Upper lobe of left lung (tissue), 6 donors: ENCODE data around the gene ZBTB47. TPM values are rescaled to one million over a fixed set of nuclear protein-coding genes. Genes with fewer than 3 reads are reported as not detected.

ENCODE experiments used
- ATAC-seq, 2 donors: fragments of 200-7000 bp; cut with Tn5 transposase; one replicate each; pipeline ENCODE4 v1.9.1; 2022; ENCODE audit warnings: mild to moderate bottlenecking in 2 of 2, moderate library complexity in 2 of 2; ENCODE audit not compliant: low FRiP score in 2 of 2
- DNase-seq, 2 donors: peaks; one replicate each; pipeline ENCODE4 v3.0.0-alpha.2; 2019 to 2020
- H3K27ac ChIP-seq, 4 donors: fragments of 200-600 bp; sonication (generic); one replicate each; pipeline ENCODE4 v1.5.1; 2016 to 2019
- H3K27me3 ChIP-seq, 4 donors: fragments of 200-600 bp; sonication (generic); one replicate each; pipeline ENCODE4 v1.5.1; 2017 to 2019
- H3K36me3 ChIP-seq, 4 donors: fragments of 200-600 bp; sonication (generic); one replicate each; pipeline ENCODE4 v1.5.1; 2016 to 2019
- H3K4me1 ChIP-seq, 4 donors: fragments of 200-600 bp; sonication (generic); one replicate each; pipeline ENCODE4 v1.5.1; 2018 to 2019
- H3K4me3 ChIP-seq, 4 donors: fragments of 200-600 bp; sonication (generic); one replicate each; pipeline ENCODE4 v1.5.1; 2017 to 2019; ENCODE audit warnings: mild to moderate bottlenecking in 2 of 4, moderate library complexity in 1 of 4
- H3K9me3 ChIP-seq, 4 donors: fragments of 200-600 bp; sonication (generic); one replicate each; pipeline ENCODE4 v1.5.1; 2018 to 2019
- CTCF ChIP-seq, 6 experiments: fragments of 450-650 bp in 4 of 6; fragments of 200-600 bp in 2 of 6; sonication (generic) in 2 of 6; IDR thresholded peaks; one replicate each; pipeline ENCODE4 v1.5.1; 2016 to 2019; ENCODE audit warnings: antibody characterized with exemption in 6 of 6
- EP300 ChIP-seq, 4 donors: sonication (generic); formaldehyde crosslinking; IDR thresholded peaks; one replicate each; pipeline ENCODE4 v1.5.1; 2017; ENCODE audit warnings: antibody characterized with exemption in 4 of 4, control low read depth in 2 of 4
- POLR2A ChIP-seq, 4 donors: fragments of 450-650 bp; IDR thresholded peaks; one replicate each; pipeline ENCODE4 v1.5.1; 2016 to 2017; ENCODE audit warnings: antibody characterized with exemption in 4 of 4, mild to moderate bottlenecking in 2 of 4
- POLR2AphosphoS5 ChIP-seq, 2 donors: sonication (generic); formaldehyde crosslinking; IDR thresholded peaks; one replicate each; pipeline ENCODE4 v1.5.1; 2017; ENCODE audit warnings: antibody characterized with exemption in 2 of 2
- WGBS, 2 donors: methylation state at CpG; one replicate each; pipeline ENCODE4 v1.1.5; 2017 to 2018; 5-methylcytosine and 5-hydroxymethylcytosine counted together
- total RNA-seq, 6 donors: library from RNA; depleted of rRNA in 4 of 6; stranded (reverse); fragments of >200 nt in 4 of 6; gene quantifications; one replicate each; pipeline versions ENCODE4 v1.1.0 to v1.2.1, GENCODE V29; 2016 to 2021
- donor health status: DM: no; HTN: no; CAD: no; lungs with moderate emphysema.
- donor health status: DM: no; HTN: yes; CAD: no; lungs with severe emphysema.

ZBTB47 gene
- total RNA-seq: 10 to 100 TPM; 25.1 to 35.8 (median 29.9) TPM

GRCh38 chr3:42653560-42654330, at the start of gene ZBTB47:
Gene ZBTB47, plus strand, starts transcription at chr3:42653697. Its CDS starts 4,659 bp downstream, at chr3:42658356.
- Histone ChIP-seq H3K36me3 (peaks cover 0 to 14% (median 6%) of the 10 kb centered on the region in 4 donors), H3K27ac (peak within 1 kb of the TSS; percentile 81 to 96 (median 92)), H3K4me3 (peak within 1 kb of the TSS; percentile 79 to 85 (median 84)), H3K27me3 (no peaks in the 10 kb centered on the region), H3K4me1 (peaks cover 33 to 48% (median 39%) of the 10 kb centered on the region in 4 donors), H3K9me3 (no peaks in the 10 kb centered on the region)
- peak; percentile 17 to 52 for ATAC-seq
- WGBS, 2 donors: 14 to 26% methylated on average over 3 to 7 of the region's 31 CpGs
- DNase-seq: peak; percentile 81 to 89
- TF ChIP-seq CTCF (IDR thresholded peaks at IDR 0.05): peak in 2 of 6 experiments; percentile 4 to 22
- TF ChIP-seq POLR2AphosphoS5 (IDR thresholded peaks at IDR 0.05): peak in 1 of 2 donors; percentile 29
- TF ChIP-seq POLR2A (IDR thresholded peaks at IDR 0.05): peak in 1 of 4 donors; percentile 21
- TF ChIP-seq EP300 (IDR thresholded peaks at IDR 0.05): no peak

- H3K4me1 ChIP-seq: peaks cover 32 to 64% (median 42%) of the 10 kb centered on the region in 4 donors
- peak overlapping the region in 2 of 4 donors; percentile 14 to 40 for H3K27ac ChIP-seq
- ATAC-seq (no peak), DNase-seq (no peak)
- no peak for TF ChIP-seq POLR2A (IDR thresholded peaks at IDR 0.05)
- peaks cover 0 to 18% (median 6%) of the 10 kb centered on the region in 4 donors for H3K36me3 ChIP-seq
- no peaks in the 10 kb centered on the region for H3K27me3 ChIP-seq
- no peak overlapping the region for H3K4me3 ChIP-seq
- H3K9me3 ChIP-seq: no peaks in the 10 kb centered on the region
- WGBS, 2 donors: 65 to 72% methylated on average over 5 of the region's 5 CpGs
Measured at GRCh38 chr3:42605546-42606173, 47.8 kb upstream of the ZBTB47 start.

- 53 to 56% methylated on average over 5 of the region's 5 CpGs for WGBS, 2 donors
- peaks cover 0 to 21% (median 6%) of the 10 kb centered on the region in 4 donors for H3K36me3 ChIP-seq
- H3K9me3 ChIP-seq: no peaks in the 10 kb centered on the region
- no peaks in the 10 kb centered on the region for H3K27me3 ChIP-seq
- DNase-seq: no peak
- no peak overlapping the region for H3K4me3 ChIP-seq
- TF ChIP-seq CTCF (IDR thresholded peaks at IDR 0.05): no peak
- TF ChIP-seq POLR2AphosphoS5 (IDR thresholded peaks at IDR 0.05): no peak
- TF ChIP-seq EP300 (IDR thresholded peaks at IDR 0.05): no peak
- no peak for TF ChIP-seq POLR2A (IDR thresholded peaks at IDR 0.05)
- ATAC-seq: peak in 1 of 2 donors; percentile 23
- peaks cover 40 to 60% (median 56%) of the 10 kb centered on the region in 4 donors for H3K4me1 ChIP-seq
- no peak overlapping the region for H3K27ac ChIP-seq
Measured at GRCh38 chr3:42608581-42608980, 44.9 kb upstream of the ZBTB47 start.

GRCh38 chr3:42610976-42611375, 42.5 kb upstream of the ZBTB47 start:
- TF ChIP-seq EP300 (IDR thresholded peaks at IDR 0.05) (no peak), POLR2A (IDR thresholded peaks at IDR 0.05) (no peak), CTCF (IDR thresholded peaks at IDR 0.05) (no peak), POLR2AphosphoS5 (IDR thresholded peaks at IDR 0.05) (no peak)
- Histone ChIP-seq H3K4me3 (no peak overlapping the region), H3K9me3 (no peaks in the 10 kb centered on the region), H3K4me1 (peaks cover 34 to 54% (median 41%) of the 10 kb centered on the region in 4 donors), H3K27me3 (no peaks in the 10 kb centered on the region), H3K27ac (peak overlapping the region in 3 of 4 donors; percentile 44 to 59 (median 47)), H3K36me3 (peaks cover 0 to 21% (median 6%) of the 10 kb centered on the region in 4 donors)
- ATAC-seq: no peak
- 69 to 77% methylated on average over 1 of the region's 1 CpG for WGBS, 2 donors
- DNase-seq: no peak

GRCh38 chr3:42612217-42612616, 41.3 kb upstream of the ZBTB47 start:
- H3K27ac ChIP-seq: peak overlapping the region in 2 of 4 donors; percentile 48 to 59
- no peak for DNase-seq
- H3K4me3 ChIP-seq: no peak overlapping the region
- H3K4me1 ChIP-seq: peaks cover 36 to 55% (median 40%) of the 10 kb centered on the region in 4 donors
- peaks cover 0 to 14% (median 6%) of the 10 kb centered on the region in 4 donors for H3K36me3 ChIP-seq
- no peaks in the 10 kb centered on the region for H3K9me3 ChIP-seq
- TF ChIP-seq EP300 (IDR thresholded peaks at IDR 0.05) (no peak), POLR2AphosphoS5 (IDR thresholded peaks at IDR 0.05) (no peak)
- WGBS, 2 donors: 40 to 48% methylated on average over 1 of the region's 1 CpG
- no peak for ATAC-seq
- H3K27me3 ChIP-seq: no peaks in the 10 kb centered on the region
